Measurements from ENCODE around the gene PALLD.
A peak's percentile ranks its signal among the peaks of the same experiment; 100 is the strongest.

The PALLD gene

DNA sequence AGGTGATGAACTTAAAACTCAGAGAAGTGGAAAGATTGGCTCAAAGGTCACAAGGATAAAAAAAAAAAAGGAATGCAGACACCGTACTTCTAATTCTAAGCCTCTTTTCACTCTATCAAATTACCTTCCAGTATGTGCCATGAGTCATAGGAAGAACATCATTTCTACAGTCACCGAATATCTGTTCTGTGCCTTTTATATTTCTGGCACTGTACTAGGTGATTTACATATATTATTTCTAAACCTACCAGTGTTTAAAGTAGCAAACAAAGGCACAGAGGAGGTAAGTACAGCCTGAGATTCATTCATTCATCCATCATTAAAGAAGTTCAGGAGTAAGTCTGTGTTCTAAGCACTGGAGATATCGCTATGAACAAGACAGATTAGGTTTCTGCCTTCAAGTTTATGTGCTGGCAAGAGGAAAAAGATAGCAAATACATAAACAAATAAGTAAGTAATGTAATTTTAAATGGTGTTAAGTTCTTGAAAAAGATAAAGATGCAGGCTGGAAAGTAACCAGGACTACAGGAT is 65.3 kb downstream of the PALLD start:
- DNase-seq = no peak

DNA sequence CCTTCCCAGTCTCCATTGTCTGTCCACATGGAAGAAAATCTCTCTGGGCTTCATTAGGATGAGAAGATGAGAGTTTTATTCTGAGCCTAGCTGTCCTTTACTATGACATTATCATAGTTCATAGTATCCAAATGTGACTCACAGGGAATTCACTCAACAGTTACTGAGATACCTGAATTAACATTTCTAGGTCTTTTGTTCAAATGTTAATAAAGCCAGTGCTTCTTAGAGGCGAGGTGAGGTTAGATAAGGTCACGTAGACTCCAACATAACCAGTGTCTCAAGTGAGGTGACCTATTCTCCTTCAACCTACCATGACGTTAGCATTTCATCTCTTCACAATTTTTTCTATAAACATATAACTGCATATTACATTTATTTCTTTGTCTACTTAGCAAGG is 67.2 kb downstream of the PALLD start:
- DNase-seq = no peak

- DNase-seq = no peak
Measured at GRCh38 chr4:168565130-168565529, 68.3 kb downstream of the PALLD start.

DNA sequence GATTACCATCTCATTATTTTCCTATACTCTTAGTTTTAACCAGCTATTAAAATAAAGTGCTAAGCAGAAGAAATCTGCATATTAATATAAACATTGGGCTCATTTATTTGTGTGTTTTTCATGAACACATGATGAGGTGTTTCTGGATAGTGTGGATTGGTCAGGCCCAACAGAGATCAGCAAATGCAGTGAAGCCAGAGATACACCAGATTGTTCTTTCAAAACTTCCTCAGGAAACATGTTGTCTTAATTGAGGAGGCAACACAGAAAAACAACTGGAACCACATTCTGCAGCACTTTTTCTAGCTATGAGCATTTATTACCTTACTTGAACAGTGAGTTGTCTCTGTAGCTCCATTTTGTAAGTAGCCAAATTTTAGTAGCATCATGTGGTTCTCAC is 69.9 kb downstream of the PALLD start:
- no peak for DNase-seq

GRCh38 chr4:168569066-168569930 is 72.4 kb downstream of the PALLD start:
- DNase-seq = no peak

GRCh38 chr4:168569931-168570276 is 73.1 kb downstream of the PALLD start:
- DNase-seq = no peak

DNA sequence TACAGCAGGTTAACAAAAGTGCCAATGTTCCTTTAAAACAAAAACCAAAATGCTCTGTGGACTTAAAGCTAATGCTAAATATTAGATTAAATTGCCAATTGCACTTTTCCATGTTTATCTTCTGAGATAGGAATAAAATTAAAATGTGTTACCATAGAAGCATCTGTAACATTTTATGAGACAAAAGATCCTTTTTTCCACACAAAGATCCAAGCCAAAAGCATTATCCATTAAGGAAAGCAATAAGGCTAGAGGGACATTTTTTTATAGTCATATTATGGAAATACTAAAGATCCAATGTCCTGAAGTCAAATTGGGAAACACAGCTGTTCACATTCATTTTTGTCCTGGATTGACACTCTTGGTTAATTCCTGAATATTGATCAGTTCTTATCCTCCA is 73.6 kb downstream of the PALLD start:
- DNase-seq = no peak

DNA sequence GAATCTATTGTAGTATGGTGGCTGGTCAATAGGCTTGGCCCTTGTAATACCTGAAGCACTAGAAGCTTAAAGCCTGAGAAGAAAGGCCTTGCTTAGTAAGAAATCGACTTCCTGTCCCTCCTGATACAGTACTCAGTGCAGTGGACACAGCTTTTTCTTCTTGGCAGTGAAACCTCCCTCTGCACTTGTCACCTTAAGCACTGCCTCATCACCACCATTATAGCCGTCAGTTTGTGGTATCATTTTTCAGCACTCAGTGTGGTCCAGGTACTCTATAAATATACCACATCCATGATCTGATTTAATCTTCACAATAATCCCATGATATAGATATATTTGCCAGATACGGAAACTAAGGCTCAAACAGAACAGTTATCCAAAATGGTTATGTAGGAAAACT is 75.2 kb downstream of the PALLD start:
- no peak for DNase-seq

DNA sequence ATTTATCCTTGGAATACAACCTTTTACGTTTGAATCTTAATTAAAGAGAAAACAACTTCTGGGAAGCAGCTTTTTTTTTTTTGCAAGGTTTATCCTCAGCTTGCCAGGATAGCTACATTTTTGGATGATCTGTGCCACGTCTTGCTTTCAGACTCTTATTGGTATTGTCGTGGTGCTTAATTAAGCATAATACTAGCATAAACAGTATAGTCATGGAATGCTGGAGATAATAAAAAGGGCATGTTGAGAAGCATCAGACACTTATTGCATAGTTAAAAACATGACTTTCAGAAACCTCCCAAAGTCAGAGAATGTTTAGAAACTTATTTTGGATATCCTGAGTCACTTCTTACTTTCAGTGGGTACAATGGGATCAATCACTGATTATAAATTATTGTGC is 77.0 kb downstream of the PALLD start:
- DNase-seq = no peak

- DNase-seq = no peak
Measured at GRCh38 chr4:168574581-168575295, 77.9 kb downstream of the PALLD start.

GRCh38 chr4:168575473-168575872 is 78.6 kb downstream of the PALLD start:
- no peak for DNase-seq

- DNase-seq = no peak
Measured at GRCh38 chr4:168577624-168578023, 80.8 kb downstream of the PALLD start.

- DNase-seq = no peak
Measured at GRCh38 chr4:168580228-168580627, 83.4 kb downstream of the PALLD start.

DNA sequence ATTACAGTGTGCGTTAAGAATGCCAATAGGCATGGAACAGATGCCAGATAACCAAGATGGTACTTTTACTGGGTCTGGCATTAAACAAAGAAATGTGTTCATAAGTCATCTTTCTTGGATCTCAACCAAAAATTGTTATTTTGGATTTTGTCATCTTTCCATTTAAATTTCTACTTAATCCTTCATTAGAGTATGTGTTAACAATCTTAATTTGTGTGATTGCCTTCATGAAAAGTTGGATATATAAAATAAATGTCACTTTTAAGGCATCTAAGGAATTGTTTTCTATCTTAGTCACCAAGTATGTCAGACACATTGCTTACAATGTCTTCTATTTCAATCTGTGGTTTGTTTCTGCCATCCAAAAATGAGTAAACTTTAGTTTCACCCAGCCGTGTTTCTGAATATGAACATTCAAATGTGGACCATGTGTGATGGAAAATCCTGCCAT is 87.5 kb downstream of the PALLD start:
- peak; percentile 32 for DNase-seq

GRCh38 chr4:168585168-168586091 is 88.6 kb downstream of the PALLD start:
- peak; percentile 73 for DNase-seq

DNA sequence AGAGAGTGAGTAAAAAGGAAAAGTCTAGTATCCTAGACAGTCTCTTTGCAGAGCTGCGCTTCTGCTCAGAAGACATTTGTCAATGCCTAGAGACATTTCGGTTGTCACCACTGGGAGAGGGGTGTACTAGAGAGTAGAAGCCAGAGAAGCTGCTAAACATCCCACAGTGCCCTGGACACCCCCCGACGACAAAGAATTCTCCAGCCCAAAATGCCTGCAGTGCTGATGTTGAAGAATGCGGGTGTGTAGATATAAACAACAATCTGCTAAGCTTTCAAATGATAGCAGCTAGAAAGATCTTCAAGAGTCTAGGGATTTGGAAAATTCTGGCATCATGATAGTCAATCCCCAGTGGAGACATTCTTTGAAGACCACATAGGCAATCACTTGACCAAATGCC is 90.1 kb downstream of the PALLD start:
- DNase-seq = no peak

DNA sequence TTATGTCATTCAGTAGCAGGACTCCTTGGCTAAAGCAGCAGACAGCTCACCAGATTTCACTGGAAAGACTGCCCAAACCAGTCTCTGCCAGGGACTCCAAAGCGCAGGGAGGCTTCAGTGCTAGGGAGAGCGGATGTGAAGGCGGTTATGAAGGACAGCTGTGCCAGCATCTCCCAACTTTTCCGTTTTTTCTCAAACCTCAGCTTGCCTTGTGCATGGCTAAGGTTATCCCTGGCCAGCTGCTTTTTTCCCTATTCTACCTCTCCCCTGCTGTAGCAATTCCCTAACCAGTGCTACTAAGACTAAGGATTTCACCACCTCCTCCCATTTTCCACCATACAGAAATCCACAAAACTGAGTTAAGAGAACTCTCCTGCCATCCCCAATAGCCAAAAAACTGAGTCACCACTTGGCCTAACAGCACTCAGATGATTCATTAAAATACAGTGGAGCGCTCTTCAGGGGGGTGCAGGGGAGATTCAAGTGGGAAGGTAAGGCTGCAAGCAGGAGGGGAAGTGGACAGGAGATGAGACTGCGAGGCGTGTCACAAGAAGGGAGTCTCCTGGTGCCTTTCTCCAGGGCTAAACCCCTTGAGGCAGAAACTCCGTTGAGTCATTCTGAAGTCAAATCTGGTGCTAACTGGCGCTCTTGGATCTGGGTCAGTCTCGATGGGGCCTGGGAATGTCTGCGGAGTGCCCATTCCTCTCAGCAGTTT is 90.7 kb downstream of the PALLD start:
- DNase-seq = peak; percentile 56

DNA sequence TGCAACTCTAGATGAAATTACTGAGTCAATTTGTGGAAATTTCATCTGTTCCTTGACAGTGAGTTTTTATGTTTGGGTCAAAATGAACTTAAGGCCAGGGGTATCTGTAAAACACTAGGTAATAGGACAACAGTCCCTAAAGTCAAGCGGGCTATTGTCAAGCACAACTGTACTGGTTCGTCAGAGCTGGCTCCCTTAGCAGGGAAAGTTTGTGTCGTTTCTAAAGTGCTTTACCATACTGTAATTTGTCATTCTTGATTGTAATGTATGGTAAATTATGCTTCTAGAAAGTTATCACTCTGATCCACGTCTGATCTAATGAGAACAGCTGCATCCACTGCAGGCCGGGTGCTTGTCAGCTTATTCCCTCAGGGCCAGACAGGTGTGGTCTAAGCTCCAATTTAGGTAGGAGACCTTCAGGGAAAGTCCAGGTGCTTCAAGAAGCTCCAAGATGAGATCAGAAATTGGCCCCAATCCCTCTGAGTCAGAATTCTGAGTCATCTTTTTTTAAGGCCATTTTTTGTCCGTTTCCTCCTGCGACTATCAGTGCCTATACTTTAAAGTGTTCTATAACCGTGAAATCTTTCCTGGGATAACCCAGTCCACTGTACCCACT is 92.2 kb downstream of the PALLD start:
- peak; percentile 62 for DNase-seq

- no peak for DNase-seq
Measured at GRCh38 chr4:168592676-168593075, 95.8 kb downstream of the PALLD start.

DNA sequence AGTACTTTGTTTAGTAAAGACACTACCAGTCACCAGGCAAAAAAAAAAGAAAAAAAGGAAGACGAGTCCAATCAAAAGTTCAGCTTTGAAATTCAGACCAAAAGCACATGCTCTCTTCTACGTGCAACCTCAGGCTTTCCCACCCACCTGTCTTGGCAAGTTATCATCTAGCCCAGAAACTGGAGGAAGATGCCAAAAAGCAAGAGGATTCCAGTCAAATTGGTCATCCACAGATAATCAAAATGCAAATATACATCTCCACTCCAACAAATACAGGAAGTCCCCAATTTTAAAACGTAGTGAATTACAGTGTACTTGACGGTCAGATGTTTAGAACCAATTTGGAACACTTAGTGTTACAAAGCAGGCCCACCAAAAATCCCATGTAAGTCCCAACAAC is 96.5 kb downstream of the PALLD start:
- no peak for DNase-seq

GRCh38 chr4:168594121-168594520 is 97.3 kb downstream of the PALLD start:
- no peak for DNase-seq

DNA sequence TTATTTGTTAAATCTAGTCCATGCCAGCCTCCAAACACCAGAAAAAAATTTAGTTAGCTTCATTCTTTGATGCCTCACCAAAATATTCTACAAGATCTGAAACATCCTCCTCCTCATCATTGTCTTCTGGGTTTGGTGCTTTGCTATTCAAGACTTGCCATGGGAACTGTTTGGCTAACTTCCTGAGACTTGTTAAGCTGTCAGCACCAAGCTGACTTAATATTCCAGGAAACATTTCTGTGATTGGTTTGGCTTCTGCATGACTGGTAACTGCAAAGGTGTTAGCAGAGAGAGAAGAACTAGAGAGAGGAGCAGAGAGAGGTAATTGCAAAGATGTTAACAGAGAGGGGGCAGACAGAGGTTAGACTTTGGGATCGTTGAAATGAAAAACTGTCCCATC is 101.3 kb downstream of the PALLD start:
- no peak for DNase-seq
